NCI-H774 (cell line): ENCODE results near the gene CCDC88B.
A peak's percentile ranks its signal among the peaks of the same experiment; 100 is the strongest.

Experiments used
- DNase-seq: peaks from one replicate; lab custom pipeline; 2025; lab: John Stamatoyannopoulos, UW

CCDC88B gene

DNA sequence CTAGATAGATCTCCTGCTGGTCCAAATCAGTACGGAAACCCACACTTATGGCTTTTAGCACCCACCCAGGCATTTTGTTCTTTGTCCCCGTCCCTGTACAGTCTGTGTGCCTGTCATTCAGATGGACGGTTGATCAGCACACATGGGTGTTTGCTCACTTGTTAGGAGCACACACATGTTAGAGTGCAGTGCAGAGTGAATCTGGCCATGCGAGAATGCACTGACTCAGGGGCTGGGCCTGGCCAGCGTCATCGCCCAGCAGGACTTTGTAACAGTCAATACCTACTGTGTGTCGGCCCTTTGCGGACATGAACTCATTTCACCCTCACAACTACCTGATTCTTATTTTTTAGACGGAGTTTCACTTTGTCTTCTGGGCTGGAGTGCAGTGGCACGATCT lies 22.3 kb downstream of the CCDC88B start:
- no peak for DNase-seq

DNA sequence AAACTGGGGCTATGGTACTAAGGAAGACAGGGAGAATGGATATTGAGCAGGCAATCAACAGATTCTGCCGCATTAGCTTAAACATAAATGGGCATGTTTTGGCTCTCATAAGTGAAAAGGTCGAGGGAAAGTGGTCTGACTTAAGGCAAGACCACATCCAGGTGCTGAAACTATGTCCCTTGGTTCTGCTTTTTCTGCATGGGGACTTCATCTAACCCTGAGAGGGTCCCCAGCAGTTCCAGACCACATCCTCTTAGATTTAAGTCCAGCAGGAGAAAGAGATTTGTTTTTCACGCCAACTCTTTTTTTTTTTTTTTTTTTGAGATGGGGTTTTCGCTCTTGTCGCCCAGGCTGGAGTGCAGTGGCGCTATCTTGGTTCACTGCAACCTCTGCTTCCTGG lies 24.4 kb downstream of the CCDC88B start:
- no peak for DNase-seq

DNA sequence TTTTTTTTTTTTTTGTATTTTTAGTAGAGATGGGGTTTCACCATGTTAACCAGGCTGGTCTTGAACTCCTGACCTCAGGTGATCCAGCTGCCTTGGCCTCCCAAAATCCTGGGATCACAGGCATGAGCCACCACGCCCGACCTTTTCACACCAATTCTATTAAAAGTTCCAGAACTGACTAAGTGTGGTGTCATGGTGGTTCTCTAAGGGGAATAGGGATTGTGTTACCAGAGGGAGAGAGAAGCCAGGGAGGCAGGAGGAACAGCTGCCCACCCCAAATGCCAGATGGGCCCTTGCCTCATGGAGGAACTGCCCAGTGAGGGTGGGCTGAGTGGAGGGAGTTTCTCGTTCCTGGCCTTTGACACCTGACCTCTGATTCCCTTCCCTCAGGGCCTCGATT lies 24.9 kb downstream of the CCDC88B start:
- no peak for DNase-seq

DNA sequence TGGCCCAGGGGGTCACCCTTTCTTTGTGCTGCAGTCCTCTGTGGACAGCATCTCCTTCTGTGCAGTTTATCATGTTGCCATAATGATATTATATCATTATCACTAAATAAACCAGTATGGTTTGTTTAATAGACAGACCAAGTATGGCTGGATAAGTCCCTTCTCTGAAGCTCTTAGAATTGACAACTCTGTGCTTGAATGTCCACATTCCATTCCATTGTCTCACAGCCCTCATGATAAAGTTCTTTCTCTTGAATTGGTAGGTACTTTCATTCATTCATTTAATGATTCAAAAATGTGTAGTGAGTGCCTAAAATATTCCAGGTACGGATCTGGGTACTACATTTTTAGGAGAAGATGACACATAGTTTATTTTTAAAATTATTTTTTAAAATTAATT lies 26.7 kb downstream of the CCDC88B start:
- no peak for DNase-seq

DNA sequence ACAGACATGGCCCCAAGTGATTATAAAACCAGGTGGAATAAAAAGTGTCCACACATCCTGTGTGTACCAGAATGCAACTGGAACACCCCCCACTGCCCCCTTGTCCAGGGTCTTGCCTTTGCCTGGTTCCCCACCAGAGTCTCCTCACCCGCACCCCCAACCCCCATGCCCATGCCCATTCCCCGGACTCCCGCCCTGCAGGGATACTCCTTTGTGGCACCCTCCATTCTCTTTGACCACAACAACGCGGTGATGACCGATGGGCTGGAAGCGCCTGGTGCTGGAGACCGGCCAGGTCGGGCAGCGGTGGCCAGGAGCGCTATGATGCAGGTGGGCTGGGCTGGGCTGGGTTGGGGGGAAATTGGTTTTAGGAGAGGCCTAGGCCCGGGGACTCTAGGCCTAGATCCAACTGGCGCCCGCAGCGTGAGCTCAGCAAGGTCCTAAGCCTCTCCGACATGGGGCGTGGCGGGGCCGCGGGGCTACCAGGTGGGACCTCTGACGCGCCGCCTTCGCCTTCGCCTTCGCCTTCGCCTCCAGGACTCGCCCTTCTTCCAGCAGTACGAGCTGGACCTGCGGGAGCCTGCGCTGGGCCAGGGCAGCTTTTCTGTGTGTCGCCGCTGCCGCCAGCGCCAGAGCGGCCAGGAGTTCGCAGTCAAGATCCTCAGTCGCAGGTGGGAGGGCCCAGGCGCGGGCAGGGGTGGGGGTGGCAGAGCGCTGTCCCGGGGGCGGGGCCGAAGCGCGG lies 28.1 kb downstream of the CCDC88B start:
- DNase-seq = no peak

DNA sequence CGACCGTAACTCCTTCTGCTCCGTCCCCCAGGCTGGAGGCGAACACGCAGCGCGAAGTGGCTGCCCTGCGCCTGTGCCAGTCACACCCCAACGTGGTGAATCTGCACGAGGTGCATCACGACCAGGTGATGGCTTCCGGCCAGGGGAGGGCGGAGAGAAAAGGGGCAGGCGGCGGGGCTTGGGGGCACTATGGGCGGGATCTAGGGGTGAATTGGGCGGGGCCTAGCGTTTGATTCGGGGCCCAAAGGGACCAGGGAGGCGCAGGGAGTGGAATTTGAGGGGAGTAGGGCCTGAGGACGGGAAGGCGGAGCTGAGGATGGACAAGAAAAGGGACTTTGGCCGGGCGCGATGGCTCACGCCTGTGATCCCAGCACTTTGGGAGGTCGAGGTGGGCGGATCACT lies 28.7 kb downstream of the CCDC88B start:
- DNase-seq = no peak

DNA sequence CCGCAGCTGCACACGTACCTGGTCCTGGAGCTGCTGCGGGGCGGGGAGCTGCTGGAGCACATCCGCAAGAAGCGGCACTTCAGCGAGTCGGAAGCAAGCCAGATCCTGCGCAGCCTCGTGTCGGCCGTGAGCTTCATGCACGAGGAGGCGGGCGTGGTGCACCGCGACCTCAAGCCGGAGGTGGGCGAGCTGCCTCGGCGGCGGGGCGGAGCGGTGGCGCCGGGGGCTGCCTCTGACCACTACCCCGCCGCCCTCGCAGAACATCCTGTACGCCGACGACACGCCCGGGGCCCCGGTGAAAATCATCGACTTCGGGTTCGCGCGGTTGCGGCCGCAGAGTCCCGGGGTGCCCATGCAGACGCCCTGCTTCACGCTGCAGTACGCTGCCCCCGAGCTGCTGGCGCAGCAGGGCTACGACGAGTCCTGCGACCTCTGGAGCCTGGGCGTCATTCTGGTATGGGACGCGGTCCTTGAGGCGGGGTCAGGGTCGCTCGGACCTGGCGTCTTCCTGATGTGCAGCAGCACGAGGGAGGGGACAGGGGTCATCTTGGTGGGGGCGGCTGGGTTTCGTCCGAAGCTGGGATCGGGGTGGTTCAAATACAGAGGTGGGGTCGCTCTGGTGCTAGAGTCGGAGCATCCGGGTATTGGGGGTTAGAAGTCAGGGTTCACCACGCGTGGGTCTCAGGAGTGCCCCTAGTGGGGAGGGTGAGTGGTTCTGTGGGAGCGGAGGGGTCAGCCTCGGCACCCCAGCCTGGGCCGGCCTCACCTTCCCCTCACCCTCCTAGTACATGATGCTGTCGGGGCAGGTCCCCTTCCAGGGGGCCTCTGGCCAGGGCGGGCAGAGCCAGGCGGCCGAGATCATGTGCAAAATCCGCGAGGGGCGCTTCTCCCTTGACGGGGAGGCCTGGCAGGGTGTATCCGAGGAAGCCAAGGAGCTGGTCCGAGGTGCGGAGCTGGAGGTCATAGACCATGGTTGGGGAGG lies 29.7 kb downstream of the CCDC88B start:
- no peak for DNase-seq

DNA sequence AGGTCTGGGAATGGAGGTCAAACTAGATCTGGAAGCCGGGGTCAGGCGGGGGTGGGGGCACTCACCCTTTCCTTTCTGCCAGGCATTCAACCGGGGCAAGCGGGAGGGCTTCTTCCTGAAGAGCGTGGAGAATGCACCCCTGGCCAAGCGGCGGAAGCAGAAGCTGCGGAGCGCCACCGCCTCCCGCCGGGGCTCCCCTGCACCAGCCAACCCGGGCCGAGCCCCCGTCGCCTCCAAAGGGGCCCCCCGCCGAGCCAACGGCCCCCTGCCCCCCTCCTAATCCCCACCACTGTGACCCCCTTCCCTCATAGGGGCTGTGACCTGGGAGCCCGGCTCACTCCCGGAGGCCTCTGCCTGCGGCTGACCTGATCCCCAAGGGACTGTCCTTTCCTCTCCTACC lies 31.2 kb downstream of the CCDC88B start:
- DNase-seq = no peak

DNA sequence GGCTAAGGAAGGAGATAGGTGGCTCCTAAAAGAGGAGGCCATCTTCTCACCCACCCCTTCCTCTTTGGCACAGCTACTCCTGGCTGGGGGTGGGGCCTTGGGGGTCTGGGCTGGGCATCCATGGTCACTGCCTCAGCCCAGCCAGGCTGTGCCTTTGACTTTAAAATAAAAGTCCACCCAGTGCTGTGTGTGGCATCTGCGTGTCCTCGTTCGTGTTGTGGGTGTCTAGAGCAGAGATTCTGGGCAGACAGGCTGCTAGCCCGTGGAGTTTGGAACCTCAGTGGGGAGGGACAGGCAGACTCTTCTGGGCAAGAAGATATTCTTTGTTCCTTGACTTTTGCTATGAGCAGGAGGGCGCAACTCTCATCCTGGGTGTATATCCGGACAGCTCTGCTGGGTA lies 32.0 kb downstream of the CCDC88B start:
- no peak for DNase-seq

DNA sequence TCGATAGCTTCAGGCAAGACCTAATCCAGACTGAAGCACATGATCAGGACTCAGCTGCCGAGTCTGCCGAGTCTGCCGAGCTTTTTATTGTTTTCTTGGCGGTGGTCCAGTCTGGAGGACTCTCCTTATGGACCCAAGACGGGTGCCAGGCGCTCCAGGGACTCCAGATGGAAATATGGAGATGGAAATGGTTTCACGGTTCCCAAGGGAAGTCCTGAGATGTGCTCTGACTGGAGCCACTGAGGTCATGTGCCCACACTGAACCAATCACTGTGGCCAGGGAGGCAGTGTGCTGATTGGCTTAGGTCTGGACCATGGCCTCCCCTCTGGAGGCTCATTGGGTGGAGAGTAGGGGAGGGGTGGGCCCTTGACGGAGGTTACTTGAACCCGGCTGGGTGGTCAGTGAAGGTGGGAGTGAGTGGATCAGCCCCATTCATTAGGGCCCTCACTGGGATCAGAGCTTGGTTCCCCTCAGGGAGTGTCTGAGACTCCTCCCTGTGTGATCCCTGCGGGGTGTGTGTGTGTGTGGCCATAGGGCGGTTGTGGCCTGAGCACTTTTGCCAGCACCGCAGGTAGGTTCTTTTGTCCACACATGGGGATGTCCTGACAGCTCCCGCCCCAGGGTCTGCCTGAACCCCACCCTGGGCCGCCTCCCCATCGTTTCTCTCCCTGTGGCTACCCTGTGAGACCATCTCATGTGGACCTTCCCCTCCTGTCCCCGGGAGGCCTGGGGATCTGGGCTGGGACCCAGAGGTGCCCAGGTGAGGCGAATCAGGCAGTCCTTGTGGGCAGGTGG lies 33.0 kb downstream of the CCDC88B start:
- peak; percentile 88 for DNase-seq

DNA sequence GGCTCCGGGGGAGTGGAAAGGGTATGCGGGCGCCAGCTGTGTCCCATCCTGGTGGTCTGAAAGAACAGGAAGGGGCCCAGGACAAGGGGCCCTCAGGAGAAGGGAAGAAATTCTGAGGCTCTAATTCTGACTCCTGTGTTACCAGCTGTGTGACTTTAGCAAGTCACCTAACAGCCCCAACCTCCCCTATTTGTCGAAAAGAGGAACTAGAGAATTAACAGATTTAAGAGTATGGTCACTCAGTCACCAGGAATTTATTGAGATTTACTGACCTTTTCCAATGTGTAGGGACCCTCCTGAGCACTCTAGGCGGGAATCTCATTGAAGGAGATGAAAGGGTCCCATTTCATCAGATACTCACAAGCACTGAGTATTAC lies 33.6 kb downstream of the CCDC88B start:
- DNase-seq = no peak

DNA sequence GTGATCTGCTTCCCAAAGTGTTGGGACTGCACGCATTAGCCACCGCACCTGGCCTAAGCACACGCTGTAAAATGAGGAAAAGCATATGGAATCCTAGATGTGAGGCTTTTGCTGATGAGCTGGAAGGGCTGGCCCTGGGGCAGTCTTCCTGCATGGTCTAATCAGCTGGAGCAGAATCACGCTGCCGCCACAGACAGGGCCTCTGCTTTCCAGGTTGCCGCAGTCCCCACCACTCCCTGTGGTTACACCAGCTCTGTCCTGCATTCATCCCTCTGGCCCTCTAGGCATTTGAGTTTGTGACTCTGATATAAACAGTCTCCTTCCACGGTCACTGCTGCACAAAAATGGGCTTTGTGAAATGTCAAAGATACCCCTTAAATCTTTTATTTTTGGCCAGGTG lies 36.1 kb downstream of the CCDC88B start:
- DNase-seq = no peak

DNA sequence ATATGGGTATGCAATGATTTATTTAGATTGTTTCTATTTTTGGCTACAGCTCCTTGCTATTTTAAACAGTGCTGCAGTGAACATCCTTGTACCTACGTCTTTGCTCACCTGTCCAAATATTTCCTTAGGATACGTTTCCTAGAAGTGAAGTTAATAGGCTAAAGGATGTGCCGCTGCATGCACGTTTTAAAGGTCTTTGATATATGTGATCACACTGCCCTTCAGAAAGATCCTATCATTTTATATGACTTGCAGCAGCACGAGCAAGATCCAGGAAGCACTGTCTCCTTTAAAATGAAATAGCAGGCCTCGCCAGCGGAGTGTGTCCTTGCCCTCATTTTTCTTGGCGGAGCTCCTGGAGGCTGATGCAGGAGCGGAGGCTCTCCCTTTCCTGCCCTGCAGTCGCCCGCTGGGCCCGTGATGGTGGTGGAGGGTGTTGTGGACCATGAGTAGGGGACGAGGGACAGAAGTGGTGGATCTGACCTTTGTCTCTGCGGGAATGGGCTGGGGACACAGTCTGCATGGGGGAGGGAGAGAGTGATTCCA lies 38.4 kb downstream of the CCDC88B start:
- DNase-seq = no peak

DNA sequence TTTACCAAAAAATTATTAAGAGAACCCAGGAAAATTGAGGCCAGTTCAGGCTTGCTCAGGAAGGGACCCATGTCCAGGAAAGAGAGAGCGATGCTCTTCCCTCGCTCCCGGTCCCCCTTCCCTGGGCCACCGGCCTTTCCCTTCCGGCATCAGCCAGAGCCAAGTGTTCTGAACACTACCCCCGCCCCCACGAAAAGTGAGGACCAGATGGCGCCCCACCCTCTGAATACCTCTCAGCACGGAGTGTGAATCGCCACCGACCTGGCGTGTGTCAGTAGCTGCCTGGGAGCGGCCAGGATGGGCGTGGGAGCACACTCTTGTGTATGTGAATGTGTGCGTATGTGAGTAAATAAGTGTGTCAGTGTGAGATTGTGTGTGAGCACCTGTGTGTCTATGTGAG lies 39.2 kb downstream of the CCDC88B start:
- no peak for DNase-seq

DNA sequence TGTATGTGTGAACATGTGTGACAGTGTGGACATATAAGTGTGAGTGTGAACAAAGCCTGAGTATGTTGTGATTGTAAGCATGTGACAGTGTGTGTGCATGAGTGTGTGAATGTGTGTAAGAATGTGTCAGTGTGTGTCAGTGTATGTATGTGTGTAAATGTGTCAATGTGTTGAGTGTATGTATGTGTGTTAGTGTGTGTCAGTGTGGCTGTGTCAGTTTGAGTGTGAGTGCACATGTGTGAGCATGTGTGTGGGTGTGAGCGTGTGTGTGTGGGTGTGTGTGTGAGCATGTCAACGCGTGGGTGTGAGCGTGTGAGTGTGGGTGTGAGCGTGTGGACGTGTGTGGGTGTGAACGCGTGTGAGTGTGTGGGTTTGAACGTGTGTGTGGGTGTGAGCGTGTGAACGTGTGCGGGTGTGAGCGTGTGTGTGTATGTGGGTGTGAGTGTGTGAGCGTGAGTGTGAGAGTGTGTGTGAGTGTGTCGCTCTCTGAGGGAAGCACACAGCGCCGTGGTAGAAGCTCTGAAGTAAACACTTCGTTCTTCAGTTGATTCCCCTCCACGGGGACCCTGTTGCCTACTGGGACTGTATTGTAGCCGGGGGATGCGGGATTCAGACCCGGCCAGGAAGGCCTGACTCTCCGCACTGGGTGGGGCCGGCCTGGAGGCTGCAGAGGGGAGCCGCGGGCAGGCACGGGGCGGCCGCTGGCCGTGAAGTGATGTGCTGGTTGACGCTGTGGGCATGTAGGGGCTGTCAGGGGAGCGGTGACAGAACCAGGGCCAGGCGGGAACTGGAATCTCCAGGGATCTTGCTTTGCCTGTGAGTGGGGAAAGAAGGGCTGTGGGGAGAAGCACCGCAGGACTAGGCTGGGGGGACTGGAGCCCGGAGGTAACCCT lies 40.1 kb downstream of the CCDC88B start:
- DNase-seq = no peak

DNA sequence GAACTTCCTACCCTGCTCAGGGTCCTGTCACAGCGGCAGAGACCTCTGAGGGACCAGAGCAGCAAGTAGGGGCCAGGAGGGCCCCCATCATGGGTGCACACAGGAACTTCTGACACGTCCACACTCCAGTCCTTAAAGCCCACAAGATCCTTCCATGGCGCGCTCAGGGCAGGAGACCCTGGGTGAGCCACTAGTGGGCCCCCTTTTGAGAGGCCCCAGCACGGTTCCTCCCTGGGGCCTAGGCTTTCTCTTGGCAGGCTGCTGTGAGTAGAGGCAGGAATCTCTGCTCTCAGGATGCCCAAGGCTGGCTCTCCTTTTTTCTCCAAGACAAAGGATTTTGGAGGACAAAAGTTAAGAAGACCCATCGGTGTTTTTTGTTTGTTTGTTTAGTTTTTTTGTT lies 41.3 kb downstream of the CCDC88B start:
- DNase-seq = no peak

DNA sequence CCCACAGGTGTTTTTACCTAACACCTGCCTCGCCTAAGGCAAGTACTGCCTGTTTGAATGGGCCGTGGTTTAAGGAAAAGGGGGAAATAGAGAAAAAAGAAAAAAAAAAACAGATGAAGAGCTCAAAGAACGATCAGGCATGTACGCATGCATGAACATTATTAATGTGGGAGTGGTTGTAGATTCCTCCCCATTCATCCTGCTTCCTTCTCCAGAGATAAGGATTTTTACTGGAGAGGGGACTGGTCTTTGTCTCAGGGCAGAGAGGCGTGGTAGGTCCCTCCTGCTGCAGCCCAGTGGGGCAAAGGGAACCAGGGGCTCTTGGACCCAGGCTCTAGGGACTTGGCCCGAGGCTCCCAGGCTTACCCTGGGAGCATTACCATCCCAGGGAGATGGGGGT lies 42.0 kb downstream of the CCDC88B start:
- no peak for DNase-seq

DNA sequence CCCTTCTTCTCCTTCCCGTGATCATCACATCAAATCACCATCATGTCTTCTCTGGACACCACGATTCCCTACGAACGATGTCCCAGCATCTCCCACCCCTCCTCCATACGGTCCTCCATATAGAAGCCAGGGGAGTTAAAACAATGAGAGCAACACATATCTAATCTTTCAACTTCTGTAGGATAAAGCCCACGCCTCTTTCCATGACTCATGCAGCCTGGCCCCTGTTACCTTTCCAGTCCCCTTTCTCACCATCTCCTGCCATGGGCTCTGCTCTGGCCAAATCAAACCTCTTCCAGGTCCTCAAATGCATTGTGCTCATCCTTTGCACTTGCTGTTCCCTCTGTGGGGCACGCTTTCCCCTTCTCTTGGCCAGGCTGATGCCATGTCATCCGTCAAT lies 42.6 kb downstream of the CCDC88B start:
- DNase-seq = no peak

DNA sequence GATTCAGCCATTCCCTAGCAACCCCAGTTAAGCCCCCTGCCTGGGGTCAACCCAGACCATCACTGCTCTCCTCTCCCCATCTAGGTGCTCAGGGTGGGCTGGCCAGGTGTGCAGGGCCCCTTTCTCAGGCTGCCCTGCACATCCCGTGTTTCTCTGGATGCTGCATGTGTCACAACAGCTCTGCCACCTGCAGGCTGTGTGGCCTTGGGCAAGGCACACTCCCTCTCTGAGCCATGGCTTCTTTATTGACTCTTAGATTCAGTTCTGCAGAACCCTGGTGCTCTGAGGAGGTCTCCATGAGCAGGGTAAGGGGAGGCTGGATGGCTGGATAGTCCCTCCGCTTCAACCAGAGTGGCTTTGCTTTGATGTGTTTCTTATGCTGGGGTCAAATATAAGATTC lies 43.6 kb downstream of the CCDC88B start:
- no peak for DNase-seq

DNA sequence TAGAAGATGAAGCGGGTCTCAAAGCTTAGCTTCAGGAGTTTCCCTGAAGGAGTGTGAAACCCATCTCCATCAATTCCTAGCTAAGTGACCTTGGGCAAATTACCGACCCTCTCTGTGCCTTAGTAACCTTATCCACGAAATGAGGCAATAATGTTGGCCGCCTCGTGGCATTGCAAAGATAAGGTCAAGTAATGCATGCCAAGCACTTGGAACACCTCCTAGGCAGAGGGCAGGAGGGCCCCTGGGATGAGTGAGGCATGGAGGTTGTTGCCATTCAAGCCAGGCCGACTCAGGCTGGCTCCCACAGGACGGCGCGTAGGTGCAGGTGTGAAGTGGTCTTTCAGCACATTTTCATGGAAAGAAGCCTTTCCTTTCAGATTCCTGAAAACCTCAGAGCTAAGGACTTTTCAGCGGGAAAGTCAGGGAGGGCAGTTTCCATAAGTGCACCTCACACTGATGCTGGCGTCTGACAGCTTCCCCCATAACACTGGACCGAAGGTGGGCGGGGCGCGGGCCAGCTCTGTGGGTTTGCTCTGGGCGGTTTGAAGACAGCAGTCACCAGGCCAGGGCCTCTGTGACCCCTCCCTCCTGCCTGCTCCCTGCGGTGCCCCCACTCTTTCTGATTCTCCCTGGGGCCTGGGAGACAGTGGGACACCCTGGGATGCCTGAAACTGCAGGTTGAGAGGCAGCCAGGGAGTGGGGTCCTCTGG lies 44.2 kb downstream of the CCDC88B start:
- no peak for DNase-seq
